B cell (primary cell): ENCODE measurements around the gene ZC3H18. TPM values are rescaled to one million over a fixed set of nuclear protein-coding genes. Genes with fewer than 3 reads are reported as not detected.
A peak's percentile ranks its signal among the peaks of the same experiment; 100 is the strongest.

Source experiments
- ATAC-seq: fragments of 200-7000 bp; cut with Tn5 transposase; one replicate; pipeline ENCODE4 v1.10.0; 2021; ENCODE audit warnings: low read depth, mild to moderate bottlenecking, moderate number of reproducible peaks, moderate library complexity
- CTCF ChIA-PET: fragments of 350-600 bp; sonication (Branson Sonifier 250); formaldehyde crosslinking; loops from one replicate; lab custom pipeline; 2021; ENCODE audit warnings: antibody characterized with exemption, inconsistent platforms; lab: Charles Lee
- POLR2A ChIA-PET: fragments of 350-600 bp; sonication (Branson Sonifier 250); formaldehyde crosslinking; loops from one replicate; lab custom pipeline; 2021; ENCODE audit warnings: antibody characterized with exemption; lab: Charles Lee
- DNase-seq: peaks from one replicate; pipeline ENCODE4 v3.0.0; 2013
- H2AFZ ChIP-seq: 2 replicates; pipeline ENCODE4 v1.6.1; 2012; ENCODE audit warnings: mild to moderate bottlenecking, low read depth, low read length; ENCODE audit not compliant: insufficient read depth, poor library complexity, severe bottlenecking
- H3K27ac ChIP-seq, 2 donors: 1 replicate in 1 of 2; 2 replicates in 1 of 2; pipeline ENCODE4 v1.5.1; 2012 to 2013; ENCODE audit warnings: low read length in 2 of 2, mild to moderate bottlenecking in 2 of 2, moderate library complexity in 1 of 2
- H3K27me3 ChIP-seq, 4 experiments: fragments of 200-600 bp in 1 of 4; sonication (generic) in 1 of 4; replicated peaks in 1 of 4; 1 replicate in 2 of 4; 2 replicates in 2 of 4; pipeline versions ENCODE4 v1.6.1 to v1.7.0; 2013 to 2016; ENCODE audit warnings: low read length in 3 of 4, mild to moderate bottlenecking in 2 of 4, mixed read lengths in 1 of 4, moderate library complexity in 1 of 4; ENCODE audit not compliant: insufficient read depth in 4 of 4, control insufficient read depth in 3 of 4; ENCODE audit errors: control extremely low read depth in 1 of 4
- H3K36me3 ChIP-seq, 2 experiments: replicated peaks in 1 of 2; 1 replicate in 1 of 2; 2 replicates in 1 of 2; pipeline versions ENCODE4 v1.6.1 to v1.7.1; 2013; ENCODE audit warnings: low read length in 1 of 2; ENCODE audit not compliant: insufficient read depth in 2 of 2, control insufficient read depth in 1 of 2; ENCODE audit errors: control extremely low read depth in 1 of 2, extremely low read depth in 1 of 2
- H3K4me1 ChIP-seq, 2 donors: fragments of 200-600 bp in 1 of 2; sonication (generic) in 1 of 2; 1 replicate in 1 of 2; 2 replicates in 1 of 2; pipeline versions ENCODE4 v1.5.1 to v1.6.1; 2013 to 2017; ENCODE audit warnings: low read length in 2 of 2; ENCODE audit not compliant: control insufficient read depth in 2 of 2, insufficient read depth in 2 of 2
- H3K4me2 ChIP-seq: replicated peaks from 2 replicates; pipeline ENCODE3; 2012; ENCODE audit warnings: mild to moderate bottlenecking, low read depth, low read length; ENCODE audit not compliant: poor library complexity, severe bottlenecking
- H3K4me3 ChIP-seq, 5 experiments: fragments of 200-600 bp in 1 of 5; sonication (generic) in 1 of 5; 1 replicate in 3 of 5; 2 replicates in 2 of 5; pipeline versions ENCODE4 v1.5.1 to v1.7.0; 2011 to 2016; ENCODE audit warnings: low read length in 4 of 5, mild to moderate bottlenecking in 4 of 5, low read depth in 2 of 5, control low read depth in 1 of 5, moderate library complexity in 1 of 5; ENCODE audit not compliant: insufficient read depth in 1 of 5; ENCODE audit errors: control extremely low read depth in 1 of 5, extremely low read depth in 1 of 5
- H3K79me2 ChIP-seq: fragments of 200-600 bp; sonication (generic); one replicate; pipeline ENCODE4 v1.6.0; 2016; ENCODE audit warnings: low read length; ENCODE audit not compliant: control insufficient read depth, insufficient read depth
- H3K9ac ChIP-seq: fragments of 200-600 bp; sonication (generic); 2 replicates; pipeline ENCODE4 v1.6.1; 2017; ENCODE audit warnings: mild to moderate bottlenecking, low read length, moderate library complexity
- H3K9me3 ChIP-seq, 3 donors: one replicate each; pipeline versions ENCODE4 v1.6.1 to v1.7.1; 2013; ENCODE audit warnings: low read length in 2 of 3; ENCODE audit not compliant: control insufficient read depth in 2 of 3, insufficient read depth in 1 of 3; ENCODE audit errors: control extremely low read depth in 1 of 3
- H4K20me1 ChIP-seq: 2 replicates; pipeline ENCODE4 v1.6.0; 2012; ENCODE audit warnings: mild to moderate bottlenecking, low read length; ENCODE audit not compliant: insufficient read depth, control insufficient read depth, poor library complexity, severe bottlenecking
- H3K27ac Mint-ChIP-seq: one replicate; pipeline ENCODE4 v1.8.0; 2021; ENCODE audit warnings: mixed read lengths
- H3K27me3 Mint-ChIP-seq: one replicate; pipeline ENCODE4 v1.8.0; 2021; ENCODE audit warnings: mixed read lengths
- H3K4me1 Mint-ChIP-seq: one replicate; pipeline ENCODE4 v1.8.0; 2021; ENCODE audit warnings: mixed read lengths
- H3K4me3 Mint-ChIP-seq: one replicate; pipeline ENCODE4 v1.8.0; 2021; ENCODE audit warnings: mixed read lengths
- H3K9me3 Mint-ChIP-seq: one replicate; pipeline ENCODE4 v1.8.0; 2022; ENCODE audit warnings: mixed read lengths; ENCODE audit not compliant: insufficient read depth
- CTCF ChIP-seq: fragments of 200-600 bp; IDR thresholded peaks from one replicate; pipeline ENCODE4 v1.8.0; 2022; ENCODE audit warnings: antibody characterized with exemption, mild to moderate bottlenecking
- EZH2 ChIP-seq: IDR thresholded peaks from 2 replicates; pipeline ENCODE4 v1.6.1; 2012; ENCODE audit warnings: borderline replicate concordance, low read depth, mild to moderate bottlenecking, moderate library complexity, low read length; ENCODE audit not compliant: insufficient read depth, poor library complexity, severe bottlenecking
- WGBS: methylation state at CpG from one replicate; pipeline ENCODE4 v1.1.5; 2013; ENCODE audit warnings: missing lambda C conversion rate; ENCODE audit not compliant: insufficient coverage; 5-methylcytosine and 5-hydroxymethylcytosine counted together
- intact Hi-C: fragments of 100-400 bp; cut with micrococcal nuclease; formaldehyde crosslinking; loops from one replicate; pipeline ENCODE4 v1.10.0; 2022
- polyA plus RNA-seq: library from polyadenylated mRNA; depleted of rRNA; stranded (reverse); fragments of >200 nt; gene quantifications from 2 replicates; pipeline ENCODE4 v1.2.3, GENCODE V29; 2012
- total RNA-seq, 2 donors: library from RNA; stranded (reverse); fragments of 120-200 nt in 1 of 2; gene quantifications; 1 replicate in 1 of 2; 2 replicates in 1 of 2; pipeline versions ENCODE4 v1.2.3 to v1.2.4, GENCODE V29; 2013 to 2022

Gene ZC3H18
- total and polyA plus RNA-seq, 2 donors (not counting 1 experiment from before 2014, with no cell fraction given), result 40.4 to 74.2 TPM

DNA sequence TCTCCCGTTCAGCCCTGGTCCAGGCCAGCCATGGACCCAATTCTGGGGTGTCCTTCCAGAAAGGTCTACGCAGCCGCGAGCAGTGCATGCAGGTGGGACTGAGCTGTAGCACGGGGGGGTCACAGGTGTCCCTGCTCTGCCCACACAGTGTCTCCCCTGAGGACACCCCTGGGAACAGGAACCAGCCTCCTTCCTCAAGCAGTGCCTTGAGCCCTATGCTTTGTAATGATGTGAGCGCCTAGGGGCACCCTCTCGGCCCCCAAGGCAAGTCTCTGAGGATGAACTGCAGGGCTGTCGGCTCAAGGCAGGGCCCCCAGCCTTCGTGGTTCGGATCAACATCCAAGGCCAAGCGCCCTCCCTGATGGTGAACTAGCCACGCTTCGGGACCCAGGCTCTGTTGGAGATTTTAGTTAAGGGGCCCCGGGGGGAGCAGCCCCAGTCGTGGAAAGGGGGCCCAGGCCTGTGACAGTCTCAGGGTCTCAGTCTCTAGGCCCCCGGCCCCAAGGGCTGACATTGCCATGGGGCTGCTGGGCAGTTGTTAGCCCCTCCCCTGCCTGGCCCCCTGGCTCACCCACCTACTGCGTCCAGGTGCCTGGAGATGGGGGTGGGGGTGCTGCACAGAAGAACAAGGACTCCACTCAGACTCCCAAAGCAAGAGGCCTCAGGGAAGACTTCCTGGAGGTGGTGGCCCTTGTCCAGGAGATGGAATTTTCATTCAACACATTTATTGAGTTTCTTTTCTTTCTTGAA, 70.5 kb downstream of the ZC3H18 start:
- peak overlapping the region; percentile 14 for H3K9ac ChIP-seq
- H3K27me3 ChIP-seq, result peaks cover 0 to 8% (median 0%) of the 10 kb centered on the region in 4 experiments
- peaks cover 0 to 37% (median 0%) of the 10 kb centered on the region in 3 donors for H3K9me3 ChIP-seq
- Mint-ChIP-seq H3K4me3 (peak overlapping the region; percentile 74), H3K27me3 (no peaks in the 10 kb centered on the region), H3K4me1 (peaks cover 79% of the 10 kb centered on the region), H3K9me3 (no peaks in the 10 kb centered on the region), H3K27ac (peak overlapping the region; percentile 60)
- H3K36me3 ChIP-seq, result peaks cover 0 to 30% of the 10 kb centered on the region in 2 experiments
- 24% methylated on average over 14 of the region's 17 CpGs for WGBS
- ATAC-seq (peak; percentile 25), DNase-seq (peak; percentile 58)
- H3K4me1 ChIP-seq, result peaks cover 45 to 65% of the 10 kb centered on the region in 2 donors
- no peak overlapping the region for H2AFZ ChIP-seq
- peak overlapping the region; percentile 70 for H3K4me2 ChIP-seq
- ChIA-PET CTCF (interaction anchor here (2.2 kb wide), 1 partner anchor 45 kb away, joined by 7 read pairs; no protein-coding TSS in a partner anchor), POLR2A (interaction anchor here (0.6 to 3.0 kb wide), 6 partner anchors 9 to 571 kb away, joined by 3 to 32 read pairs (median 4); partner anchors contain the start of gene CYBA)
- H3K79me2 ChIP-seq, result peaks cover 26% of the 10 kb centered on the region
- no peak overlapping the region for H3K27ac ChIP-seq
- TF ChIP-seq CTCF, result no peak
- TF ChIP-seq EZH2, result no peak
- H3K4me3 ChIP-seq, result no peak overlapping the region
- intact Hi-C loops, result no loop called here
- H4K20me1 ChIP-seq, result peaks cover 81% of the 10 kb centered on the region
